IPS-11a (cell line): ENCODE results near the gene MRPS30.
"Not testable (repeated sequence)": the region's sequence is repeated elsewhere in the genome, so short reads cannot be mapped to it uniquely, and the experiment has no call there.

Experiments
- H3K4me3 ChIP-seq: one replicate; pipeline ENCODE4 v1.5.1; 2013; ENCODE audit warnings: low read depth, low read length, control low read depth

Gene MRPS30

GRCh38 chr5:44814761-44815160 is 6.0 kb downstream of the MRPS30 start:
- no peak overlapping the region for H3K4me3 ChIP-seq

GRCh38 chr5:44821164-44821563 is 12.4 kb downstream of the MRPS30 start:
- H3K4me3 ChIP-seq = no peak overlapping the region

GRCh38 chr5:44824662-44825061 is 15.9 kb downstream of the MRPS30 start:
- H3K4me3 ChIP-seq = not testable (repeated sequence)

- no peak overlapping the region for H3K4me3 ChIP-seq
Observed at GRCh38 chr5:44827681-44828080, 18.9 kb downstream of the MRPS30 start.

GRCh38 chr5:44828719-44829118 is 20.0 kb downstream of the MRPS30 start:
- H3K4me3 ChIP-seq = no peak overlapping the region

GRCh38 chr5:44830951-44831350 is 22.2 kb downstream of the MRPS30 start:
- H3K4me3 ChIP-seq = no peak overlapping the region

- H3K4me3 ChIP-seq = no peak overlapping the region
Observed at GRCh38 chr5:44833249-44833648, 24.5 kb downstream of the MRPS30 start.

- no peak overlapping the region for H3K4me3 ChIP-seq
Observed at GRCh38 chr5:44835693-44836092, 26.9 kb downstream of the MRPS30 start.

GRCh38 chr5:44839018-44839681 is 30.4 kb downstream of the MRPS30 start:
- H3K4me3 ChIP-seq = no peak overlapping the region

GRCh38 chr5:44842496-44843282 is 33.9 kb downstream of the MRPS30 start:
- H3K4me3 ChIP-seq = no peak overlapping the region

GRCh38 chr5:44844744-44845143 is 36.0 kb downstream of the MRPS30 start:
- no peak overlapping the region for H3K4me3 ChIP-seq

GRCh38 chr5:44845777-44846176 is 37.0 kb downstream of the MRPS30 start:
- no peak overlapping the region for H3K4me3 ChIP-seq

GRCh38 chr5:44847206-44847852 is 38.6 kb downstream of the MRPS30 start:
- no peak overlapping the region for H3K4me3 ChIP-seq

GRCh38 chr5:44860267-44860666 is 51.5 kb downstream of the MRPS30 start:
- H3K4me3 ChIP-seq = no peak overlapping the region

GRCh38 chr5:44862808-44863207 is 54.1 kb downstream of the MRPS30 start:
- no peak overlapping the region for H3K4me3 ChIP-seq
